Upper lobe of left lung (tissue), 4 donors: ENCODE results near the gene CD99L2.

Experiments
- POLR2A ChIP-seq, 4 donors: fragments of 450-650 bp; IDR thresholded peaks; one replicate each; pipeline ENCODE4 v1.5.1; 2016 to 2017; ENCODE audit warnings: antibody characterized with exemption in 4 of 4, mild to moderate bottlenecking in 2 of 4
- POLR2AphosphoS5 ChIP-seq, 2 donors: sonication (generic); formaldehyde crosslinking; IDR thresholded peaks; one replicate each; pipeline ENCODE4 v1.5.1; 2017; ENCODE audit warnings: antibody characterized with exemption in 2 of 2
- TF ChIP-seq, protein P1 (sequence below), 6 experiments: fragments of 450-650 bp in 4 of 6; fragments of 200-600 bp in 2 of 6; sonication (generic) in 2 of 6; IDR thresholded peaks; one replicate each; pipeline ENCODE4 v1.5.1; 2016 to 2019; ENCODE audit warnings: antibody characterized with exemption in 6 of 6

GRCh38 chrX:150774798-150775568, 123.5 kb downstream of the CD99L2 start:
- TF ChIP-seq, protein P1, sequence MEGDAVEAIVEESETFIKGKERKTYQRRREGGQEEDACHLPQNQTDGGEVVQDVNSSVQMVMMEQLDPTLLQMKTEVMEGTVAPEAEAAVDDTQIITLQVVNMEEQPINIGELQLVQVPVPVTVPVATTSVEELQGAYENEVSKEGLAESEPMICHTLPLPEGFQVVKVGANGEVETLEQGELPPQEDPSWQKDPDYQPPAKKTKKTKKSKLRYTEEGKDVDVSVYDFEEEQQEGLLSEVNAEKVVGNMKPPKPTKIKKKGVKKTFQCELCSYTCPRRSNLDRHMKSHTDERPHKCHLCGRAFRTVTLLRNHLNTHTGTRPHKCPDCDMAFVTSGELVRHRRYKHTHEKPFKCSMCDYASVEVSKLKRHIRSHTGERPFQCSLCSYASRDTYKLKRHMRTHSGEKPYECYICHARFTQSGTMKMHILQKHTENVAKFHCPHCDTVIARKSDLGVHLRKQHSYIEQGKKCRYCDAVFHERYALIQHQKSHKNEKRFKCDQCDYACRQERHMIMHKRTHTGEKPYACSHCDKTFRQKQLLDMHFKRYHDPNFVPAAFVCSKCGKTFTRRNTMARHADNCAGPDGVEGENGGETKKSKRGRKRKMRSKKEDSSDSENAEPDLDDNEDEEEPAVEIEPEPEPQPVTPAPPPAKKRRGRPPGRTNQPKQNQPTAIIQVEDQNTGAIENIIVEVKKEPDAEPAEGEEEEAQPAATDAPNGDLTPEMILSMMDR (IDR thresholded peaks at IDR 0.05) = no peak
- TF ChIP-seq POLR2A (IDR thresholded peaks at IDR 0.05) (no peak), POLR2AphosphoS5 (IDR thresholded peaks at IDR 0.05) (no peak)
